ENCODE measurements around the gene CKMT2. TPM values are rescaled to one million over a fixed set of nuclear protein-coding genes. Genes with fewer than 3 reads are reported as not detected.

The CKMT2 gene
- total and polyA plus RNA-seq, 2 experiments from 2014 or later, result 2.9 to 8.2 TPM

- ATAC-seq (no peak), DNase-seq (ENCODE audit: low spot score) (no peak)
- Histone ChIP-seq H3K4me1 (ENCODE audit: insufficient read depth) (peaks cover 7% of the 10 kb centered on the region), H3K27me3 (ENCODE audit: insufficient read depth) (no peaks in the 10 kb centered on the region), H3K27ac (ENCODE audit: low read depth) (no peak overlapping the region), H3F3A (replicated peaks; ENCODE audit: low read depth) (no peaks in the 10 kb centered on the region), H3K79me2 (replicated peaks; ENCODE audit: insufficient read depth) (no peaks in the 10 kb centered on the region), H3K4me3 (no peak overlapping the region), H4K20me1 (replicated peaks; ENCODE audit: insufficient read depth) (no peaks in the 10 kb centered on the region), H3K4me2 (no peak overlapping the region), H3K9me2 (ENCODE audit: insufficient read depth) (no peaks in the 10 kb centered on the region), H3K36me3 (ENCODE audit: insufficient read depth) (no peaks in the 10 kb centered on the region), H2AFZ (no peak overlapping the region)
- TF ChIP-seq ZNF331 (CRISPR knock-in tag; IDR thresholded peaks at IDR 0.05; ENCODE audit: low read depth), result no peak
- TF ChIP-seq NANOG (IDR thresholded peaks at IDR 0.05; ENCODE audit: borderline replicate concordance), result no peak
- no peak for TF ChIP-seq POLR2AphosphoS5 (IDR thresholded peaks at IDR 0.05; ENCODE audit: low read depth)
- TF ChIP-seq ZNF462 (CRISPR knock-in tag; IDR thresholded peaks at IDR 0.05), result no peak
- TF ChIP-seq CTCF (conservative IDR thresholded peaks at IDR 0.05; ENCODE audit: low read depth in 2 of 2), result no peak
- TF ChIP-seq REST (IDR thresholded peaks at IDR 0.05; ENCODE audit: unreplicated experiment), result no peak
- TF ChIP-seq STAT1 (IDR thresholded peaks at IDR 0.05; ENCODE audit: unreplicated experiment), result no peak
- TF ChIP-seq EZH2phosphoT487 (IDR thresholded peaks at IDR 0.05; ENCODE audit: unreplicated experiment), result no peak
- no peak for TF ChIP-seq JUNB (IDR thresholded peaks at IDR 0.05; ENCODE audit: unreplicated experiment)
- no peak for TF ChIP-seq CREB1 (CRISPR knock-in tag; IDR thresholded peaks at IDR 0.05; ENCODE audit: low read depth)
- TF ChIP-seq ETS1 (IDR thresholded peaks at IDR 0.05), result no peak
- TF ChIP-seq EZH2 (IDR thresholded peaks at IDR 0.05; ENCODE audit: low read depth, unreplicated experiment), result no peak
- TF ChIP-seq ZNF114 (CRISPR knock-in tag; IDR thresholded peaks at IDR 0.05), result no peak
- H3K36me3 Mint-ChIP-seq (ENCODE audit: low read depth), result no peaks in the 10 kb centered on the region
- H3K27me3 Mint-ChIP-seq (ENCODE audit: insufficient read depth, low read depth, poor library complexity), result peaks cover 4% of the 10 kb centered on the region
- no peak overlapping the region for H3K27ac Mint-ChIP-seq
- peaks cover 33% of the 10 kb centered on the region for H3K4me1 Mint-ChIP-seq
- no peak overlapping the region for H3K4me3 Mint-ChIP-seq
- H3K9me3 Mint-ChIP-seq, result no peaks in the 10 kb centered on the region; the same call in 2 of the 3 replicates
Measured at GRCh38 chr5:81191726-81192372, 41.3 kb upstream of the CKMT2 start.

Measured in GM23338 (cell line).